NCI-H226 (cell line): Measurements from ENCODE around the gene ARSG.

Experiments
- DNase-seq: peaks from one replicate; pipeline ENCODE4 v3.0.0-alpha.2; 2015

ARSG gene

DNA sequence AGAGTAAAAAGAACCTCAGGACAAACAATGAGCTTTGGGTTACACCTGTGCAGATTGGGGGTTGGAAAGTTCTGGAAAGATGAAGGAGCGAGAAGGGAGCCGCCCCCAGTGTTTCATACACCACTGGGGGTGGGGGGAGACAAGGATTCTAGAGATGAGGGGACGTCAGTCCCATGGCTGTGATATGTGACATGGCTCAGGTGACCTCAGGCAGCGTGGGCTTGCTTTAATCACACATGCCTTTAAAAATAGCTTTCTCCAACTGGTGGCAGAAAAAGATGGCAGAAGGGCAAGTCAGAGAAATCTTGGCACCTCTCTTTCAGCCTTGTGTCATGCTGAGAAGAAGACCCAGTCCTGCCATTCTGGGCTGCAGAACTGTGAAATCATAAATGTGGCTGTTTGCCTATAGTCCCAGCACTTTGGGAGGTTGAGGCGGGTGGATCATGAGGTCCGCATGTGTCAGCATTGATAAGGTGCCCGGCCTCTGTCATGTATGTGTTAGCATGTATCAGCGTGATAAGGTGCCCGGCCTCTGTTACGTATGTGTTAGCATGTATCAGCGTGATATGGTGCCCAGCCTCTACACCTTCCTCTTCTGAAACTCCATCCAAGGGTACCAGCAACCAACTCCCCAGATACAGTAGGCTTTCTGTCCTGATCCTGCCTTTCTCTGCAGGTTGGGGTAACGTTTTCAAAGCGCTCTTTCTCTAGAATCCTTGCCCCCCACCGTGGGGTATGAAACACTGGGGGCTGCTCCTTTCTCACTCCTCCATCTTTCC, 141.0 kb downstream of the ARSG start:
- no peak for DNase-seq

DNA sequence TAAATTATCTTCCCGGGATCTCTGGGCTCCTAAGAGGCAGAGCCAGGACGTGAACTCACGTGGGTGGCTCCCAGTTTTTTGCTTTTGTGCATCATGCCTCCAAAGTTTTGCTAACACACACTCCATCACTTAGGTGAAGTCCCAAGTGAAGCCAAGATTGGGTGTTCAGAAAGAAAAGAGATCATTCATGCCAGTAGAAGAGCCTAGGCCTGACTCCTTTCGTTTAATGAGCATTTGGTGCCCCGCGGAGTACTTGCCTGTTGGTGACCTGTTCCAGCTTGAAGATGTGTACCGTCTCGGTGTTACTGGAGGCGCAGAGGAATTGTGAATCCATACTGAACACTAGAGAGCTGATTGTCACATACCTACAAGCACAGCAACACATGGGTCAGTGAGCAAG, 141.9 kb downstream of the ARSG start:
- DNase-seq: no peak

DNA sequence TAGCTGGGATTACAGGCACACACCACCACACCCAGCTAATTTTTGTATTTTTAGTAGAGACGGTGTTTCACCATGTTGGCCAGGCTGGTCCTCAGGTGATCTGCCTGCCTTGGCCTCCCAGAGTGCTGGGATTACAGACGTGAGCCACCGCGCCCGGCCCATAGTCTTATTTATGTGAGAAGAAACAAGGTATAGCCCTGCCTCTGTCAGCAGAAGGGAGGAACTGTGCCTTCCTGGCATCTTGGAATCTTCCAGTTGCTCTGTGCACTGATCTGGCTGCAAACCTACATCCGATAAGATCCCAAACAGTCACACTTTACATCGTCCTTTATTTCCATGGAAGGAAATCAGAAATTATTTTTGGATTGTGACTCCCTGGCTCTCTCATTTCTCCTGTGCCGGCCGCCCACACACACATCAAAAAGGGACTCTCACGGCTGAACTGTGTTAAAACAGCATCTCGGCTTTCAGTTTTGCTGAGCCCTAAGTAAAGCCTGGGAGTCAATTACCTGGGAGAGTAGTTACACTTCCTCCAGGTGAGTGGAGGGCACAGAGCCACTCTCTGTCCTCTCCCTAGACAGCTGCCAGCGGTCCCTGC, 142.7 kb downstream of the ARSG start:
- DNase-seq: no peak

DNA sequence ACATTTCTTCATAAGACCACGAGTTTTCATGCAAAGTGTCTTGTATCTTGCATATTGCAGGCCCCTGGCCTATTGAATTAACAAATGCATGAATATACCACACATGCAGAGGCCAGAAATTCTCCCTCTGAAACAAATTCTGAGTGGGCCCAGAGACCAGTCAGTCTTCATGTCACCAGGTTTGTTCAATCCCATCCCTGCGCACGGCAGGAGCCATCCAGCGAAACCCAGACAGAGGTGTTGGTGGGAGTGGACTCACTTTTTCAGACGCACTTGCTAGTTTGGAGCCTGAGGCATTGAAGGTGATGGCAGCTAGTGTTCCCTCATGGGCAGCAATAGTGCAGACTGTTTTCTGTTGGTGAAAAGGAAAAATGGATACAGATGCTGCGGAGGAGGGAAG, 144.1 kb downstream of the ARSG start:
- no peak for DNase-seq

DNA sequence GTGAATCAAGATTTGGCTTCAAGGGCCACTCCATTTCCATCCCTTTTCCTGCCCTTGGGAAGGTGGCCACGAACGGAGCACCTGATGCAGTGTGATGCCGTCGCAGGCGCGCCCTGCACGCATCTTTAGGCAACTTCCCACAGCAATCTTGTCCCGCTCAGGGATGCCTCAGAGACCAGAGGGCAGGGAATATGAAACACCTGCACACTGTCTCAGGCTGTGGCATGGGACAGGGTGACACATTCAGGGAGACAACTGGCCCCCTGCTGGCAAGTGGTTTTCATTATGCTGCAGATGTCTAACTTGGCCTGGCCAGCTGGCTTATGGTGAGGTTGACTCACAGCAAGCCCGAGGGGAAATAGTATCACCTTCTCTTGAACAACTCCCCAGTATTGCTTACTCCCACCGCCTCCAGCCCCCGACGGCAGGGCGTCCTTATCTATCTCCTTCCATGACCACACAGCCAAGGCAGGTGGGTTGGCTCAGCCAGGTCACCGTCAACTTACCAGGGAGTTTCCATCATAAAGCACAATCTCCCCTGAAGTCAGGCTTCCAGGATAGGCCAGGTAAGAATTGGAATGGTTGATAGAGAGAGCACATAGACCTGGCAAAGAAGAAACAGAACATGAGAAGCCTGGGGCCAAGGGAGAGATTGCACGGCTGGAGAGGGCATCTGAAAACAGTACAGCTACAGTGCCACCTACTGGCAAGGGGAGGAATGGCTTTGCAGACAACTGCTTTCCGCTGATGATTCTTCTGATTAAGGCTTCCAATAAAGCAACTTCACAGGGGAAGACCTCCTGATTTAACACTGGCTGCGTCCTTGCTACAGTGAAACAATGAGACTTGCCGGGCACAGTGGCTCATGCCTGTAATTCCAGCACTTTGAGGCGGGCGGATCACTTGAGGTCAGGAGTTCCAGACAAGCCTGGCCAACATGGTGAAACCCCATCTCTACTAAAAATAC, 144.9 kb downstream of the ARSG start:
- peak; percentile 58 for DNase-seq

DNA sequence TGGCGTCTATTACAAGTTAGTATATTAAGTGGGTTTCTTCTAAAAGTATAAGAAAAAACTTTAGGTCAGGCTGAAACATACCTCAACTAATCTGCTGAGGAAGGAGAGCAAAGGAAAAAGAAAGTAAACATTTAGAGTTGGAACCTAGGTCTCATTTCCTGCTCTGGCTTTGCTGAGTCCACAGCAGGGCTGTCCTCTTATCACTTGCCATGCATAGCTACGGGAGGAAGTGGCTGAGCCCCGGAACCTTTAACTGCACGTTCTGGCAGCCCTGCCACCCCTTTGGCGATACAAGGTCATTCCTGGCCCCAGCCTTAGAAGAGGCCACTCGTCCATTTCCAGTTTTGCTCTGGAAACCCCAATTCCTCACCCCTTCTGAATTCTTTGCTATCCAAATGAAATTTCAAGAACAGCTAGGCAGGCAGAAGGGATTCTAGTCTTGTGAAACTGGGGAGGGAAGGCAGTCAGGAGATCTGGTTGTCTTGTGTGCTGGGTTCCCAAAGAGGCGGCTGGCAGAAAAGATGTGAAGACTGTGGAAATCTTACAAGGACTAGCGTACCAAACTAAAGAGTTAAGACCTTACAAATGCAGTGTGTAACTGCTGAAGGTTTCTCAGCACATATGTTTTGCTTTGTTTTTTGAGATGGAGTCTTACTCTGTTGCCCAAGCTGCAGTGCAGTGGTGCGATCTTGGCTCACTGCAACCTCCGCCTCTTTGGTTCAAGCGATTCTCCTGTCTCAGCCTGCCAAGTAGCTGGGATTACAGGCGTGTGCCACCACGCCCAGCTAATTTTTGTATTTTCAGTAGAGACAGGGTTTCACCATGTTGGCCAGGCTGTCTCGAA, 146.9 kb downstream of the ARSG start:
- DNase-seq: no peak

DNA sequence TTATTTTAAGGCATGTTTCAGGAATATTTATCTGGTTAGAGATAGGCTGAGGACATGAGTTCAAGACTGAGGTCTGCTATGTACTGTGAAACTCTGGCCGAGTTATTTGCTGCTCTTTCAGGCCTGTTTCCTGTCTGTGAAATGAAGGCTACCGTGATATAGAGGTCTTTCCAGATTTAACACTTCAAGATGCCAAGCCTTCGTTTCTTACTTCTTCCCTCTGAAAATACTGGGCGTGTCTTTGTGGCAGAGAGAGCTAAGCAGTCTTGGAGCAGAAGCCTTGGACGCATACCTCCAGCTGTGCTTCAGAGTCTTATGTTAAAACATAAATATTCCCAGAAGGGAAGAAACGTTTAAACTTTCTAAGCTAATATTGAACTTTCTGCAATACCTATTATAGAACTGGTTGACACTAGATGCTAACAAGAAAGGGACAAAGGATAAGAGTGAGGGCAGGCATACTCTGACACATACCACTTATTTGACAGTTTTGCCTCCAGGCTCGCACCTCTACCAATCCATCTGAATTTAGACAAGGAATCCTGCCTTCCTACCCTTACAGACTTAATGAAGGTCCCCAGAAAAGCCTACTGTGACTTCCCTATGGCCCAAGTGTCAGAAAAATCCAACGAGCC, 148.5 kb downstream of the ARSG start:
- no peak for DNase-seq

DNA sequence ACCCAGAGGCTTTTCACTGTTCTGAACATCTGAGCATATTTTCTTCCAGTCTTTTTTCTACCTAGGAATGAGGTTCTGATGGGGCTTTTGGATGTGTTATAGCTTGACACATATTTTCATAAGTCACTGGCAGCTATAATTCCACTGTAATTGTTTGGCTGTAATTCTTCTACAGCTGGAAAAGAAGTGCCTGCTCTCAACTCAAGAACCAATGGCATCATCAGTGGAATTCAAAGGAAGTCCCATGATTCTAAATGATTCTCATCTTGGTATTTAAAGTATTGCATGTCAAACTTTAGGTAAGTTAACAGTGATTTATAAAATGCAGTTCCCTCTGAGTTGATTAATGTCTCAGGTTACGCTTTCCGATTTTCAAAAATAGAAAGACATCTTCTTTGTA, 149.2 kb downstream of the ARSG start:
- DNase-seq: no peak

DNA sequence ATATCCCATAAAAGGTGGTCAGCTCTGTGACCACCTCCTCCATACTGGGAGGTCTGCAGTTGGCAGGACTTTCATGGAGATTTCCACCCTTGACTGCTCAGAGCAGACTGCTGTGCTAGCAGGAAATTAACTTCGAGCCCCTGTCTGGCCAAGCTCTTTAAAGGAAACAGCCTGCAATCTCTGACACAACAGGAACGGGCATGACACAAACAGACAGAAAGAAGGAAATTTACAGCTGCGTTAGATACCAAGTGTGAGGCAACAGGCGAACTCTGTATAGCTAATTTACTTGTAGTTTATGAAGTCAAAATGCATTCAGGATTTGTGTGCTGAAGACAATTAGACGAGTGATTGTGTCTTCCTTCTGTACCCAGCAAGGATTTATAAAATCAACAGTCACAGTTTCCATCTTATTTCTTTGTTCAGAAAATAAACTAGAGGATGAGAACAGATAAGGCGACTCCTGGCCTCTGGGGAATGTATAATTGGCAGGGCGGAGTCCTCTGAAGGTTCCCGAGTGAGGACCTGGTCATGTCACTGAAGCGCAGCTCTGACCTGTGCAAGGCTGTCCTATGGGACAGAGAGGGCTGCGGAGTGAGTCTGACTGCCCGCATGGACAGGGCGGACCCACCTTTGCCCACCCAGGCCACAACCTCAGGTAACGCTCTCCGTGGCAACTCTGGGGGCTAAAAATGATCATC, 149.9 kb downstream of the ARSG start:
- no peak for DNase-seq

DNA sequence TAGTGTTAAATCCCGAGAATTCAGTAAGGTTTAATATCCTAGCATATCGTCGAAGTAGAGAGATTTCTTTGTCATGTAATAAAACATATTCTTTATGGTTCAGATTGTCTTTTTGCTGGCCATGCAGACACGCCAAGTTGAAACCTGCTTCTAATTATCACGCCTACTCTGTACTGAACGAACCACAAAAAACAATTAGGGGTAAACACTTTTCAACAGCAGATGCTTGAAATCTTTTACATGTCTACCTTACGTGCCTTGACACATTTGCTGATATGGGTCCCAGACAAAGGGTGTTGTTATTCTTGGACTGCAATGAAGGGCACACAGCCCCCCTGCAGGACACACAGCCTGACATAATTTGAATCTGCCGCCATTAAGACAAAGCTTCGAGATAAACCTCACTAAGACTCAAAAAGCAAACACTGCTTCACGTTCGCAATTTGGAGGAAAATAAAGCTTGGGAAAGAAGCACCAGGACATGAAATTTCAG, 152.7 kb downstream of the ARSG start:
- DNase-seq: no peak

DNA sequence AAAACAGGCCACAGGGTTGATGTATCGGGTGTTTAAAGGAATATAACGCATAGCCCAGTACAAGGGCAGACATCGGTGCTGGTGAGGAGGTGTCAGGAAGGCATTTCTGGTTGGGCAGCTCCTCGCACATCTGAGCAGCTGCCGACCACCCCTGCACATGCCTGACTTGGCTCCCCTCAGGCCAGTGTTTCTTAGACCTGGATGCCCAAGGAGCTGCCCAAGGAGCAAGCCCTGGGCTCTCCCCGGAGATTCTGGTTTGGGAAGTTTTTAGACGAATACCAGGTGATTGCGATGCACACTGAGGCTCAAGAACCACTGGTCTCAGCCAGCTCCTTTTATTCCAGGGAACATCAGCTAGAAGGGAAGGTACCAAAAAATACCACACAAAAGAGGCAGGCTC, 154.4 kb downstream of the ARSG start:
- no peak for DNase-seq

DNA sequence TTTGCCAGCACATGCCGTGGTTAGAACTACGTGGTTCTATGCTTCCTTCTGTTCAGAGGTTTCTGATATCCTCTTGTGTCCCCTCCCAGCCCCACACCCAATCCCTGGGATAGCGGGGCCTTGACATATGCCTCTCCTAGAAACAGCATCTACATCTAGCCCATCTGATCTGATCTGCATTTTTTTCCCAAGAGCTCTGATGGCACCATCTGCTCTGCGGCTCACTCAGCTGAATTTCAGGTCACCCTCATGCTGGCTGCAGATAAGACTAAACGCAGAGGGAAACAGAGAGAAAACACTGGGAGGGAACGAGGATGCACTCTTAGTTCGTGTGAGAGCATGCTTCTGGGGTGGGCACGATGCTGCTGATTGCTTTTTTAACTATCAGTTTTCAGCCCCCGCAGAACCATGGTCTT, 155.3 kb downstream of the ARSG start:
- no peak for DNase-seq

DNA sequence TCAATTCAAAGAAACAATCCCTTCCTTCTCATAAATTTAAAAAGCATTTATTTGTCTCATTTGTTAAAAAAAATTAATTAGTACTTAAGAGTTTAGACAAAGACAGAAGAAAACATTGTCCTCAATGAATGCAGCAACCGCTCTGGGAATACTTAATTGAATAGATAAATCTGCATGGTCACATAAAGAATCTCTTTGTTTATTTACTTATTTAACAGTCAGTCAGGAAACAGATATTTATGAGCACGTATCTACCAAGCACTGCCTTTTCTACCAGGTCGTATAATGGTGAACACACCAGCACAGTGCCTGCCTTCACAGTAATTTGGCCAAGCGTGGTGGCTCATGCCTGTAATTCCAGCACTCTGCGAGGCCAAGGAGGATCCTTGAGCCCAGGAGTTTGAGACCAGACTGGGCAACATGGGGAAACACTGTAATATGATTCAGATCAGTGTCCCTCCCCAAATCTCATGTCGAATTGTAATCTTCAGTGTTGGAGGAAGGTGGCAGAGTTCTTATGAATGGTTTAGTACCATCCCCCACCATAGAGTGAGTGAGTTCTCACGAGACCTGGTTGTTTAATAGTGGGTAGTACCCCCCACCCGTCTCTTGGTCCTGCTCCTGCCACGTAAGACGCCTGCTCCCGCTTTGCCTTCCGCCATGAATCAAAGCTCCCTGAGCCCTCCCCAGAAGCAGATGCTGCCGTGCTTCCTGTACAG, 157.9 kb downstream of the ARSG start:
- no peak for DNase-seq

DNA sequence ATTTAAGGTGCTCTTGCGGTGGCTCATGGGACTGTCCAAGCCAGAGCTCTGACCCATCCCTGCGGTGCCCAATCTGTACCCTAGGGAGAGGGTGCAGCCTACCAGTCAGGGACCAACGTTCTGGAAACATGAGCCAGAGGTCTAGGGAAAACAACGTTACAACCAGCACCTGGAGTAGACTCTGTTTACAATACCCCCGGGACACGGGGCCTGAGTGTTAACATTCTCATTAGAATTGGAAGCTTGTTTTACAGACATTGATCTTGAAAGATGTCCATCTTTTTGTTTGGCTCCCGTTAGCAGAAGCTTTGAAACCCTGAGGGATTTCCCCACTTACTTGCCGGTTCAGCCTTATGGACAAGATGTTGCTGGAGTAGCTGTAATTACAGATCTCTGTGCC, 159.1 kb downstream of the ARSG start:
- DNase-seq: no peak

DNA sequence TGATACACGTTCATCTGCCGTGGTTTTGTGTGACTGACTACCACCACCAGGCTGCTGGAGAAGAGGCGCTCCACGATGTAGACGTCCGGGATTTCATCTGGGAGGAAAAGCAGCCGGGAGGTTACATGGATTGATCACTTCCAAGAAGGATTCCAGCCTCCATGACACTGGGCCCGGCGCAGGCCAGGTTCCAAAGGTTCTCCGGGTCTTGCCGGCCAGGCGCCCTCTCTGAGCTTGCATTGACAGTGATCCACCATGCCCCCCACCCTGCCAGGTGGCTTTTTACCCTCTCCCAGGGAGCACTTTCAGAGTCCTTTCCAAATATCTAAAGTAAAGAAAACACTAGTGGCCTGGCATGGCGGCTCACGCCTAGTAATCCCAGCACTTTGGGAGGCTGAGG, 159.5 kb downstream of the ARSG start:
- no peak for DNase-seq

DNA sequence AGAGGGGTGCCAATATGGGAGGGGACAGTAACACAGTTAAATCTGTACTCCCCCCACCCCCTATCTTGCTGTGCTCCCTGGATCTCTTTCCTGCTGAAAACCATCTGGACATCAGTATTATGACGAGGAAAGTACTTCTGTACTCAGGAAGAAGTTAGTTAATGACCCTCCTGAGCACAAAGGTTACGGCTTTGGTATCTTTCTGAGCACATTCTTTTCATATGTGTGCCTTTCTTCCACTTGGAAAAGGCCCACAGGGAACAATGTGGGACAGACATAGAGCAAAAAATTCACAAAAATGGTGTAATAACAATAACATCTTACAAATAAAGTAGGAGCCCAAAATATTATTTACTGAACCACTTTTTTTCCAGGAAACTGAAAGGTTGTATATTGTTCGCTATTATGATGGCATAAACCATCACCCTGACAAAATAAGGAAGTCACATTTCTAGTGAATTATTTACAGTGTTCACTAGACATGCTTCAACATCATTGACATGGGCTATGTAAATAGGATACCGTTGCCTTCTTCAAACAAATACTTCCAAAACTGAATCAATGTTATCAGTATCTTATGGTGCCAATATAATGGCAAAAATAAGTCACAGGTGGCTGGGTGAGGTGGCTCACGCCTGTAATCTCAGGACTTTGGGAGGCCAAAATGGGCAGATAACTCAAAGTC, 160.5 kb downstream of the ARSG start:
- no peak for DNase-seq

DNA sequence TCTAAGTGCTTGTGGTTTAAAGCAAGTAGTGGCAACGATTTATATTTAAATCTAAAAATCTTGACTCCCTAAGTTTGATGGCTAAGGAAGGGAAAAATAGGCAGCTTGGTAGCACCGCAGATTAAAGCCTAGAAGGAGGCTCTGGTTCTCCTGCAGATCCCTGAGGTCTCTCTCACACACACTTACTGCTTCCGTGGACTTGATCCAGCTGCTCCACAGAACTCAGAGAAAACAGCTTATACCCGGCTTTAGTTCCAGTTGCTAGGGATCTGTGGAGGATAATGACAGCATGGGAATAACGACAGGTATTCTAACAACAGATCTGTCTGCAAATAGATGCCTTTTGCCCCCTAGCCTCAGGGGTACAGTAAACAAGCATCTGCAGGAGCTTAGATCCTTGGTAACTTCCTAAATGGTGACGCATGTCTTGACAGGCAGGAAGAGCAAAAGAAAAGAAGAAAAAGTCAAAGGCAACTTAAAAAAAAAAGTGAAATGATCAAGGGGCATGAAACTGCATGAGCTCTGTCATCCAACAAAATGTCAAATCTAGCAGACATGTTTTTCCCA, 161.5 kb downstream of the ARSG start:
- DNase-seq: no peak

DNA sequence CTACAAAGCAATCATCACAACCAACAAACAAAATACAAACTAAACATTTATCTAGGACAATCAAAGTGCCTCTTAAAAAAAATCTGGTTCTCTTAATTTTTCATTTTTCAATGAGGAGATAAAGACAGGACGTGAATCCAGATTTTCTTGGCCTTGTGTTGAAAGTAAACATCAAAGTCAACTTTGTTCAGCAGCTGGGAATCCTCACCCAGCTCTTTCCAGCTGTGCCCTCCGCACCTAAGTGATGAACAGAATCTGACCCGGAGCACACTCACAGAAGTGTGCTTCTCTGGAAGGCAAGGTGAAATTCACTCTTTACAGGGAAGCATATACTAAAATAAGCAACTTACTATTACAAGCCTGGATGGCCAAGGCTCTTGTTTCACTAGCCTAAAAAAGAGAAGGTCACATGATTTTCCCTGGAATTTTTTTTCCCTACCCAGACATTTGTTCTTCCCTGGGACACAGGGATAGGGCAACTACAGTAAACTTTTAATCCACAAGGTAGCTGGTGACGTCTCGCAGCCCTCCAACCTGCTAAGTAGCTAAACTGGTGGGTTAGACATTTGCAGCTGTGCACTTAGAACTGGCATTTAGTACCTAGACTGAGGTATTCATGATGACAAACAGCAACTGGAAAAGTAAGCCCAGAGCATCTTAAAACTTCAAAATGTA, 162.8 kb downstream of the ARSG start:
- no peak for DNase-seq

DNA sequence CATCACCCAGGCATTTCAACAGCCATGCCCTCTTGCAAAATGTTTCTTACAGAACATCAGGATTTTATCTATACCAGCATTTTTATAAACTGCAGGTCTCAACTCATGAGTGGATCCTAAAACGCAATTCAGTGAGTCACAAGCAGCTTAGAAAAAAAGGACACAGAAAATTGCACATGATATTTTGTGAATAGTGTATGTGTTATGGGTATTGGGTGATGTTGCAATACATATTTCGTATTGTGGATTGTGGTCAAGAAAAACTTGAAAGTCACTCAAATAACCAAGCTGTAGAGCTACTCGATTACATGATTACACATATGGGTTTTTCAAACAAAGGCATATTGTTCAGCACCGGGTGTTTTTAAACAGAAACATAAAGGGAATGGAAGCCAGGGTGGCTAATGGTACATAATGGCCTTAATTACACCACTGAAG, 164.6 kb downstream of the ARSG start:
- peak; percentile 8 for DNase-seq
